ENCODE data around the gene MPEG1. TPM values are rescaled to one million over a fixed set of nuclear protein-coding genes. Genes with fewer than 3 reads are reported as not detected.
A peak's percentile ranks its signal among the peaks of the same experiment; 100 is the strongest.

Gene MPEG1
- total and polyA plus RNA-seq, 4 donors, result 4.5 to 15.8 (median 10.2) TPM

DNA sequence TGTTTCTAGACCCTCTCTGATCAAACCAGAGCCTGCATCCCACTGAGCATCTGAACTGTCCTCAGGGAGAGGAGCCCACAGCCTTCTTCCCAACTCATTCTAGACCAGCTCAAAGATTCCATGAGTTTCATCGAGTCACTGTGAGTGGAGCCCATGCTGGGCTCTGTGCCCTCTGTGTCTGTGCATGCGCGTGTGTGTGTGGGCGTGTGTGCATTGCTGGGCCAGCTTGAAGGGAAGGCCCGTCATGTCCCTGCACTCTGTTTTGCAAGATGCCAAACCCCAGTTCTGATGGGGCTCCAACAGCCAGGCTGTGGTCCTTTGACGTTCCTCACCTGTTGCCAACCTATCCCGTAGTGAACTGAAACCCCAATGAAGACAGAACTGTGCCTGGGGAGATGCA is 7.1 kb downstream of the MPEG1 start:
- H3K36me3 ChIP-seq (ENCODE audit: control insufficient read depth, insufficient read depth, low read length), result peaks cover 48% of the 10 kb centered on the region
- no peaks in the 10 kb centered on the region for H3K9me3 ChIP-seq (ENCODE audit: control insufficient read depth, insufficient read depth, low read length)
- no peaks in the 10 kb centered on the region for H3K4me1 ChIP-seq (ENCODE audit: control insufficient read depth, insufficient read depth, low read length)
- H3K27me3 ChIP-seq (ENCODE audit: control insufficient read depth, insufficient read depth, low read length), result no peaks in the 10 kb centered on the region
- DNase-seq (ENCODE audit: low read depth in 4 of 6, low spot score in 6 of 6), result no peak
- no peak overlapping the region for H3K27ac ChIP-seq (ENCODE audit: low read depth, low read length)
- 93% methylated on average over 7 of the region's 7 CpGs for WGBS (ENCODE audit: insufficient coverage)
- H3K4me3 ChIP-seq (ENCODE audit: low read depth, low read length), result no peak overlapping the region

DNA sequence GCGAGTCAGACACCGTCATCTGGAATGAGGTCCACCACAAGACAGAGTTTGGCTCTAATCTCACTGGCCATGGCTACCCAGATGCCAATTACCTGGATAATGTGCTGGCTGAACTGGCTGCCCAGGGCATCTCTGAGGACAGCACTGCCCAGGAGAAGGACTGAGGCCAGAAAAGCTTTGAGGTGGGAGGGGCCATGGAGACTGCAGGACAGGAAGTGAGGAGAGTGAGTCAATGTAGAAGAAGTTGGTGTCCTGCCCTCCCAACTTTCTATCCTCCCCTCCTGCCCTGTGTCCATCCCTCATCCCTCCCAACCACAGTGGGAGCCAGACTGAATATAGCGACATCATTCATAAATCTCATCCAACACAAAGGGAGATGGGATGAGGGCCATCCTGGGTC is 8.0 kb downstream of the MPEG1 start:
- no peak for DNase-seq (ENCODE audit: low read depth in 4 of 6, low spot score in 6 of 6)
- 96% methylated on average over 2 of the region's 3 CpGs for WGBS (ENCODE audit: insufficient coverage)
- peaks cover 47% of the 10 kb centered on the region for H3K36me3 ChIP-seq (ENCODE audit: control insufficient read depth, insufficient read depth, low read length)
- no peaks in the 10 kb centered on the region for H3K27me3 ChIP-seq (ENCODE audit: control insufficient read depth, insufficient read depth, low read length)
- peaks cover 2% of the 10 kb centered on the region for H3K4me1 ChIP-seq (ENCODE audit: control insufficient read depth, insufficient read depth, low read length)
- no peaks in the 10 kb centered on the region for H3K9me3 ChIP-seq (ENCODE audit: control insufficient read depth, insufficient read depth, low read length)
- no peak overlapping the region for H3K4me3 ChIP-seq (ENCODE audit: low read depth, low read length)
- H3K27ac ChIP-seq (ENCODE audit: low read depth, low read length), result no peak overlapping the region

DNA sequence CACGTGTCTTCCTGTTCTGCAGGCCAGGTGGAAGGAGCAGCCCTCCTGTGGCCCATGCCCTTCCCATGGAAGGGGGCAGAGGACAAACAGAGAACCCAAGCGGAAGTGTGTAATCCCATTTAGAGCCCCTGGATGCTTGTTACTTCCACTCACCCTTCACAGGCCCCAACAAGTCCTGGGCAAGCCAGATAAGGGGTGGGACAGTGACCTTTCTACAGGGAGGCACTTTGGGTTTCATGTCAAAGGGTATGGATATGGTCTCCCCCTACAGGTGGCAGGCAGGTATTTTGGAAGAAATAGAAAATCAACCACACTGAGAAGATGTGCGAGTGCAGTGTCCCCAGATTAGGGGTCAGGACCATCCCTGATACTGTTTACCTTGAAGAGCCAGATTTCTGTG is 11.4 kb downstream of the MPEG1 start:
- Histone ChIP-seq H3K4me3 (ENCODE audit: low read depth, low read length) (no peak overlapping the region), H3K4me1 (ENCODE audit: control insufficient read depth, insufficient read depth, low read length) (peaks cover 15% of the 10 kb centered on the region), H3K9me3 (ENCODE audit: control insufficient read depth, insufficient read depth, low read length) (no peaks in the 10 kb centered on the region), H3K27me3 (ENCODE audit: control insufficient read depth, insufficient read depth, low read length) (no peaks in the 10 kb centered on the region), H3K27ac (ENCODE audit: low read depth, low read length) (no peak overlapping the region), H3K36me3 (ENCODE audit: control insufficient read depth, insufficient read depth, low read length) (peaks cover 51% of the 10 kb centered on the region)
- WGBS (ENCODE audit: insufficient coverage), result 70% methylated on average over 2 of the region's 3 CpGs
- no peak for DNase-seq (ENCODE audit: low read depth in 4 of 6, low spot score in 6 of 6)

DNA sequence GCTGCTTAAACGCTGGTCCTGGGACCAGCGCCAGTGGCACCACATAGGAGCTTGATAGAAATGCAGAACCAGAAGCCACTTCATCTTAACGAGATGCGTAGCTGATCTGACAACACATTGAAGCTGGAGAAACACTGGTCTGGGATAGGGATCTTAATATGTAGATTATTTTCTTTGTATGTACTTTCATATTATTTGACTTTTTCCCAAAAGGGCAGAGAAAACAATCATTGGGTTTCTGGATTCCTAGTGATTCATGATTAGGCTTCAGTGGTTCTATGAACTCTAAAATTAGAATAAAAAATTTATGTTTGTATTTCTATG is 12.3 kb downstream of the MPEG1 start:
- peaks cover 15% of the 10 kb centered on the region for H3K4me1 ChIP-seq (ENCODE audit: control insufficient read depth, insufficient read depth, low read length)
- H3K36me3 ChIP-seq (ENCODE audit: control insufficient read depth, insufficient read depth, low read length), result peaks cover 48% of the 10 kb centered on the region
- WGBS (ENCODE audit: insufficient coverage), result 35% methylated on average over 2 of the region's 4 CpGs
- no peak overlapping the region for H3K27ac ChIP-seq (ENCODE audit: low read depth, low read length)
- no peak for DNase-seq (ENCODE audit: low read depth in 4 of 6, low spot score in 6 of 6)
- H3K27me3 ChIP-seq (ENCODE audit: control insufficient read depth, insufficient read depth, low read length), result no peaks in the 10 kb centered on the region
- no peak overlapping the region for H3K4me3 ChIP-seq (ENCODE audit: low read depth, low read length)
- H3K9me3 ChIP-seq (ENCODE audit: control insufficient read depth, insufficient read depth, low read length), result no peaks in the 10 kb centered on the region

DNA sequence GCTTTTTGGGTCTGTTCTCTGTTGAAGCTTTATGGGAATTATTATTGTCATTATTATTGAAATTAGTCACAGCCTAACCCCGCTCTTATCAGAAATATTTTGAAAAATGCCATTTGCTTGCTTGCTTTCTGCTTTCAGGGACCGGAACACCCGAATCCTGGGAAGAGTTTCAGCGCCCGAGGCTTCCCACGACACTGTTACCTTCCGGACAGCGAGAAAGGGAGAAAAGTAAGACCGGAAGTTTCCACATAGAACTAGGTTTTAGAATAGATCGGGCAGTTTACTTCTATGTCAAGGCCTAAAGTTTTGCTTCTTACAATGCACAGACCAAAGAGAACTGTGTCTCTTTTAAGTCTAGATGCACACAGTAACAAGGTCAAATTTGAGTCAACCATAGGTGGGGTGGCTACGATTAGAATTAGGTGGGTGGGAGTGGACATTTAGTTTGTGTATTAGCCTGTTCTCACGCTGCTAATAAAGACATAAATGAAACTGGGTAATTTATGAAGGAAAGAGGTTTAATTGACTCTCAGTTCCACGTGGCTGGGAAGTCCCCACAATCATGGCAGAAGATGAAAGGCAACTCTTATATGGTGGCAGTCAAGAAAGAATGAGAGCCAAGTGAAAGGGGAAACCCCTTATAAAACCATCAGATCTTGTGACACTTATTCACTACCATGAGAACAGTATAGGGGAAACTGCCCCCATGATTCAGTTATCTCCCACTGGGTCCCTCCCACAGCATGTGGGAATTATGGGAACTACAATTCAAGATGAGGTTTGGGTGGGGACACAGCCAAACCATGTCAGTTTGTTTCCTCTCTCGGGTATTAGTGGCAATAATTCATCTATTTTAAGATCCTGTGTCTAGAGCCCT is 12.9 kb downstream of the MPEG1 start:
- peaks cover 19% of the 10 kb centered on the region for H3K4me1 ChIP-seq (ENCODE audit: control insufficient read depth, insufficient read depth, low read length)
- H3K36me3 ChIP-seq (ENCODE audit: control insufficient read depth, insufficient read depth, low read length), result peaks cover 47% of the 10 kb centered on the region
- H3K9me3 ChIP-seq (ENCODE audit: control insufficient read depth, insufficient read depth, low read length), result no peaks in the 10 kb centered on the region
- no peak for DNase-seq (ENCODE audit: low read depth in 4 of 6, low spot score in 6 of 6)
- no peak overlapping the region for H3K4me3 ChIP-seq (ENCODE audit: low read depth, low read length)
- no peaks in the 10 kb centered on the region for H3K27me3 ChIP-seq (ENCODE audit: control insufficient read depth, insufficient read depth, low read length)
- WGBS (ENCODE audit: insufficient coverage), result 81% methylated on average over 10 of the region's 14 CpGs
- H3K27ac ChIP-seq (ENCODE audit: low read depth, low read length), result no peak overlapping the region

DNA sequence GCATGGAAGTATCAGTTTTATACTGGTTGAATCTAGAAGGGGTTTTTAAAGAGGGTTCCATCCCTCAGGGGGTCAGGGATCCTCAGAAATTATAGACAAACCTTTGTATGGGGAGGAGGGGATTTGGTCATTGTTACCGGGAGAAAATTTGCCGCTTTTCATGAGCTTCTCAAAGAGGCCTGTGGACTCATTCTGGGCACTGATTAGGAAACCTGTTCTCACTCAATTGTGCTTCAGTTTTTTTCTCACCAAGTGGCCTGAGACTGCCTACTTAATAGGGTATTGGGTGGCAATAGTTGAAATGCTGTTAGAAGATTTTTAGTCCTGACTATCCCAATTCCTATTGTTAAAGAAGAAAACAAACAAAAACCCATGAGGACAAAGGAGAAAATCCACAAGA is 14.0 kb downstream of the MPEG1 start:
- Histone ChIP-seq H3K4me3 (ENCODE audit: low read depth, low read length) (no peak overlapping the region), H3K36me3 (ENCODE audit: control insufficient read depth, insufficient read depth, low read length) (peaks cover 45% of the 10 kb centered on the region), H3K9me3 (ENCODE audit: control insufficient read depth, insufficient read depth, low read length) (no peaks in the 10 kb centered on the region), H3K27me3 (ENCODE audit: control insufficient read depth, insufficient read depth, low read length) (no peaks in the 10 kb centered on the region), H3K27ac (ENCODE audit: low read depth, low read length) (peak overlapping the region; percentile 43), H3K4me1 (ENCODE audit: control insufficient read depth, insufficient read depth, low read length) (peaks cover 19% of the 10 kb centered on the region)
- no CpG with 5 or more reads among the region's 2 CpGs for whole genome bisulfite sequencing (ENCODE audit: insufficient coverage)
- no peak for DNase-seq (ENCODE audit: low read depth in 4 of 6, low spot score in 6 of 6)

DNA sequence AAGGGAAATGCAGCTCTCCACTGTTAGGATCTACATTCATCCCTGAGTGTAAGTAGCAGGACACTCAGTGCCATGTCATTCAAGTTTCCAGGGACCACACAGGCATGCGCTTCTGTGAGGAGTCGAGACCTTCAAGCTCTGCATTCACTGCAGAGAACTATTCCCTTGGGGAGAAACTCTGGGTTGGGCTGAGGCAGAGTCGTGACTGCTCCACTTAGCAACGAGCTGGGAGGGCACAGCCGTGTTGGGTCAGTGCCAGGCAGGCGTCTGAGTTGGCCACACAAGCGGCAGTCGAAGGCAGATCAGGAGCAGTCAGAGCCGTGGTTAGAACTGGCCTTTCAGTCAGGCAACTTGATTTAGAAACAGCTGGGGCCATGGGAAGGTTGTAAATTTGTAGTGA is 14.7 kb downstream of the MPEG1 start:
- 12% methylated on average over 9 of the region's 9 CpGs for WGBS (ENCODE audit: insufficient coverage)
- no peaks in the 10 kb centered on the region for H3K9me3 ChIP-seq (ENCODE audit: control insufficient read depth, insufficient read depth, low read length)

DNA sequence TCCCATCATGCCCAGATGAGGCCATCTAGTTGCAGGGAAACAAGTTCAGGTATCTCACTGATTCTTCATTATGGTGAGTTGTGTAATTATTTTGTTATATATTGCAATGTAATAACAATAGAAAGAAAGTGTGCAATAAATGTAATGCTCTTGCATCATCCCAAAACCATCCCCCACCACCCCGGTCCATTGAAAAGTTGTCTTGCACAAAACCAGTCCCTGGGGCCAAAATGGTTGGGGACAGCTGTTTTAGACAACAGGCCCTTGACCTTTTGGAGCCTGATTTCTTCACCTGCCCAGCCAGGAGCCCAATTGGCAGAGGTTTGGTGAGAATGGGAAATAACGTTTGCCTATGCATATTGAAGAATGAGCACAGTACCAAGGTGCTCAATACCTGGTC is 15.9 kb downstream of the MPEG1 start:
- Histone ChIP-seq H3K27ac (ENCODE audit: low read depth, low read length) (no peak overlapping the region), H3K4me1 (ENCODE audit: control insufficient read depth, insufficient read depth, low read length) (peaks cover 19% of the 10 kb centered on the region), H3K36me3 (ENCODE audit: control insufficient read depth, insufficient read depth, low read length) (peaks cover 51% of the 10 kb centered on the region), H3K9me3 (ENCODE audit: control insufficient read depth, insufficient read depth, low read length) (no peaks in the 10 kb centered on the region), H3K27me3 (ENCODE audit: control insufficient read depth, insufficient read depth, low read length) (no peaks in the 10 kb centered on the region), H3K4me3 (ENCODE audit: low read depth, low read length) (no peak overlapping the region)
- no peak for DNase-seq (ENCODE audit: low read depth in 4 of 6, low spot score in 6 of 6)
- whole genome bisulfite sequencing (ENCODE audit: insufficient coverage), result 91% methylated on average over 1 of the region's 2 CpGs

More for the DNA sequence above, 14.7 kb downstream of the MPEG1 start:
- Histone ChIP-seq H3K36me3 (ENCODE audit: control insufficient read depth, insufficient read depth, low read length) (peaks cover 45% of the 10 kb centered on the region), H3K27ac (ENCODE audit: low read depth, low read length) (peak overlapping the region; percentile 43), H3K4me3 (ENCODE audit: low read depth, low read length) (no peak overlapping the region), H3K4me1 (ENCODE audit: control insufficient read depth, insufficient read depth, low read length) (peaks cover 19% of the 10 kb centered on the region), H3K27me3 (ENCODE audit: control insufficient read depth, insufficient read depth, low read length) (no peaks in the 10 kb centered on the region)
- peak; percentile 49 to 93 (median 78) for DNase-seq (ENCODE audit: low read depth in 4 of 6, low spot score in 6 of 6)

DNA sequence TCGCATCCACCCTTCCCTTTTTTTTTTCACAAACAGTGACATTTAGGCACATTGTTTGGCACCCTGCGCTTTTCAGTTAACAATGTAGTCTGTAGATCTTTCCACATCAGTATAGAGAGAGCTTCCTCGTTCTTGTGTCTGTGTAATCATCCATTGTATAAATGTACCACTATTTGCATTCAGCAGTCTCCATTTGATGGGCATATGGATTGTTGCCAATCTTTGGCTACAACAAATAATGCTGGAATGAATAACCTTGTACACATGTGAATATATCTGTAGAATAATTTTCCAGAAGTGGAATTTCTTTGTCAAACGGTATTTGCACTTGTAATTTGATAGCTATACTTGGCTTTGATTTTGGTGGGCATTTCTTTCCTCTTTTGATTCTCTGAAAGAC is 17.1 kb downstream of the MPEG1 start:
- WGBS (ENCODE audit: insufficient coverage), result no CpG with 5 or more reads among the region's 4 CpGs

DNA sequence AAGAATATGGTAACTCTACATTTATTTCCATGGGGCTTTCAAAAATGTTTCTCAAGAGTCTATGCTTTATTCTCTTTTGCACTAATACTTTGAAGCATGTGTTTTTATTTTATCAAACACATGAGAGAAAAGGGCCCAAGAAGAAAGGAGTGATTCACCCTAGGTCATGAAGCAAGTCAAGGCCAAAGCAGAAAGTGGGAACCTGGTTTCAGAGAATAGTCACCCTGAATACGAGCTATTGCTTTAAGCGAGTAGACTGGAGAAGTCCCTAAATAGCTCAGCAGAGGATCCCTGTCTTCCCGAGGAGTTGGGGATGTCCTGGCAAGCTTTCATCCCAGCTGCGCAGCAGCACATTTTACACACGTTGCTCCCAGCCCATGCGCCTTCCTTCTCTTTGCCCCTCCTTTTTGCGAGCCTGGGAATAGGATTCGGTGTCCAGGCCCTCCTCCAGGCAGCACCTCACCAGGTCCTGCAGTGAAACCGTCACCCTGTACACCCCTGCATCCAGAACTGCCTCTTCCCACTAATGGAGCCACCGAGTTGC is 19.1 kb downstream of the MPEG1 start:
- Histone ChIP-seq H3K27me3 (ENCODE audit: control insufficient read depth, insufficient read depth, low read length) (no peaks in the 10 kb centered on the region), H3K9me3 (ENCODE audit: control insufficient read depth, insufficient read depth, low read length) (no peaks in the 10 kb centered on the region), H3K36me3 (ENCODE audit: control insufficient read depth, insufficient read depth, low read length) (peaks cover 60% of the 10 kb centered on the region), H3K27ac (ENCODE audit: low read depth, low read length) (no peak overlapping the region), H3K4me3 (ENCODE audit: low read depth, low read length) (no peak overlapping the region), H3K4me1 (ENCODE audit: control insufficient read depth, insufficient read depth, low read length) (peaks cover 16% of the 10 kb centered on the region)
- 77% methylated on average over 10 of the region's 10 CpGs for WGBS (ENCODE audit: insufficient coverage)
- no peak for DNase-seq (ENCODE audit: low read depth in 4 of 6, low spot score in 6 of 6)

More for the DNA sequence above, 17.1 kb downstream of the MPEG1 start:
- no peaks in the 10 kb centered on the region for H3K27me3 ChIP-seq (ENCODE audit: control insufficient read depth, insufficient read depth, low read length)
- no peaks in the 10 kb centered on the region for H3K9me3 ChIP-seq (ENCODE audit: control insufficient read depth, insufficient read depth, low read length)
- H3K27ac ChIP-seq (ENCODE audit: low read depth, low read length), result no peak overlapping the region
- peaks cover 19% of the 10 kb centered on the region for H3K4me1 ChIP-seq (ENCODE audit: control insufficient read depth, insufficient read depth, low read length)
- DNase-seq (ENCODE audit: low read depth in 4 of 6, low spot score in 6 of 6), result peak in 1 of 6 donors; percentile 30
- no peak overlapping the region for H3K4me3 ChIP-seq (ENCODE audit: low read depth, low read length)
- peaks cover 51% of the 10 kb centered on the region for H3K36me3 ChIP-seq (ENCODE audit: control insufficient read depth, insufficient read depth, low read length)

Data from spinal cord (tissue), 10 donors.